ENCODE data around the gene CRISP2.
"Not testable (repeated sequence)": the region's sequence is repeated elsewhere in the genome, so short reads cannot be mapped to it uniquely, and the experiment has no call there.

CRISP2 gene

DNA sequence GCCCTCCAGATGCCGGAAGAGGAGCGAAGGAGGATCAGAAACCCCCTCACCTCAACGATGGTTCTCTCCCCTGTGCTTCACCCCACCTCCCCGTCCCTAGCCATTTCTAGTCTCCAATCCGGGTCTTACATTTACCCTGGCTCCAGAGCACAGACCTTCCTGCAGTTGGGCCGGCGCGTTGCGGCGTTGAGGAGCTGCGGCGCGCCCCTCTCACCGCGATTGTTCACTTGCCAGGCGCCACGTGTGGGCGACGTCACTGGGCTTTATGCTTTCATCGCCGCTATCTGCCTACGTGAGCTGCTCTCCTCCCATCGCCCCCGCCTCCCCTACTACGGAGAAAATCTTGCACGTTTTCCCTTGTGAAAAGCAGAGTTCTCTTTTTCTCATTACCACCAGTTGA, at the start of gene CRISP2:
CRISP2 (minus strand) TSS at position 198 of the 400 bp plus-strand sequence. CDS start 4,347 bp downstream, outside the sequence.
- DNase-seq (ENCODE audit: low read depth in 2 of 2) = no peak

- no peak for DNase-seq (ENCODE audit: low read depth in 2 of 2)
These were observed 30.9 kb upstream of the CRISP2 start, which contains the start of gene CRISP3 for GRCh38 chr6:49744259-49744658. Gene CRISP3, minus strand, starts transcription at chr6:49744388. Its CDS starts 21 bp downstream, at chr6:49744367.

DNA sequence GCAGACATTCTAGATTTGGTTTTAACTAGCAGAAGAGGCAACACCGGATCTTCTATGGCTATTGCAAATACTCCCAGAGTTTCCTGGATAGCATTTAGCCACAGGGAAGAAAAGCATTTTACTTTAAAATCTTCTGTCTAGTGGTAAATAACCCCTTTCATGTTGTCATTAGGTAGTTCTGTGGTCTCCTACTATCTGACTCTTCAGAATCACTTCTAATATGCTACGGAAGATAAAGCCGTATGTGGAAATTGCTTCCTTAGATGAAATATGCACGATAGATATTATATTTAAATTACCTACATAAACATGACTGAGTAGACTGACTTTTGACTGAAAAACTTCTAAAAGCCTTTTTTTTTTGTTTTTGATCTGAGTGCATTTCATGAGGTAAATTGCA, 30.1 kb upstream of the CRISP2 start:
- DNase-seq (ENCODE audit: low read depth in 2 of 2) = no peak

DNA sequence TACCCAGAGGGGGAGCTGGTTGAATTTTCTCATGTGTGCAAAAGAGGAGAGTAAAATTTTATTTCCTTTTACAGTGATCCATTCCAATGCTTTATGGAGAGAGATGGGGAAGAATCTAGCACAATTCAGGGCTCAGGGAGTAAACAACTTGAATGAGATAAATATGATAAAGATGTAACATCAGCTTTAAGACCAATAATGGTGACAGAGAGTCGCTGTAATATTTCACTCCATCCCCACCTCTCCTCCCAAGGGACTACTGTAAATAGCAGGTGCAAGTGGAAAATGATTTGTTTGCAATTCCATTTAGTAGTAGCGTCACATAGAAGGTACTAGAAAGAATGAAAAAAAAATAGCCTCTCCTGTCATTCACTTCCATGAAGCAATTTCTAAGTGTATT, 26.1 kb upstream of the CRISP2 start:
- DNase-seq (ENCODE audit: low read depth in 2 of 2) = no peak

GRCh38 chr6:49736017-49736508, 22.7 kb upstream of the CRISP2 start:
- DNase-seq (ENCODE audit: low read depth in 2 of 2) = no peak

DNA sequence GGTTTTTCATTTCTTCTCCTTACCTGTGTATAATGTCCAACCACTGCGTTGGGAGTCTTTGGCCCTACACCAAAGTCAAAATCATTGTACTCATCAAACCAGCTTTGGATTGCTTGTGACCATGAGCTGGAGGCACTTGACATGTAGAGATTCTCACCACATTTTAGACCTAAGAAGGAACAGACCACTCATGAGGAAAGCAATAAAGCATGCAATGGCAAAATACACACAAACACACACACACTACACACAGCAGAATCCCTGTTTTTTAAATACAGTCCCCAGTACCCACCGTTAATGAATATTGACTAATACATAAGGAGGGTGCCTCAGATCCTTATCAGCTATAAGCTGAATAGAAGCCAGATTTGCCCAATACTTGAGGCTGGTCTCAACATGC, 20.3 kb upstream of the CRISP2 start:
- DNase-seq (ENCODE audit: low read depth in 2 of 2) = no peak

GRCh38 chr6:49732781-49733180, 19.4 kb upstream of the CRISP2 start:
- DNase-seq (ENCODE audit: low read depth in 2 of 2) = no peak

DNA sequence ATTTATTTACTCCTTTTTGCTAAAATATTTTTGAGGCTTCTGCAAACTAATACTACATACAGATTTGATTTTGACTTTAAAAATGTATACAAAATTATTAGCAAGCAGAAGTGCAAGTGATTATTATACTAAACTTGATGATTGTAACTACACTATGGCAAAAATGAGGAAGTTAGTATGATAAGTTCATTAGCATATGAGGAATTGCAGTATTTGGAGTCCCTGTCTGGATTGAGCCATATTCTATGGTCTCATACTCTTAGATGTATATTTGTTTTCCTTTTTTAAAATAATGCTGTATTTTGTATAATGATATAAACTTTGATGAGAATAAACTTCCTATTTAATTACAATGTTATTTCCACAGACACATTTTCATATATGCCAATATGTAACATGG, 16.9 kb upstream of the CRISP2 start:
- no peak for DNase-seq (ENCODE audit: low read depth in 2 of 2)

DNA sequence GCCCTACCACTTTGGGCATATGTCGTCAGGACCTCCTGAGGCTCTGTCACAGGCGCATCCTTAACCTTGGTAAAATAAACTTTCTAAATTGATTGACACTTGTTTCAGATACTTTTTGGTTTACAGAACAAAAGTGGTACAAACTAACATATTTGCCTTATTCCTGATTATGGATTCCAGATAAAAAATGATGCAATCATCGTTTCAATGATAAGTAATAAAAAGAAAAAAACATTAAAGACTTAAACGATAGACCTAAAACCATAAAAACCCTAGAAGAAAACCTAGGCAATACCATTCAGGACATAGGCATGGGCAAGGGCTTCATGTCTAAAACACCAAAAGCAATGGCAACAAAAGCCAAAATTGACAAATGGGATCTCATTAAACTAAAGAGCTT, 10.6 kb upstream of the CRISP2 start:
- DNase-seq (ENCODE audit: low read depth in 2 of 2) = not testable (repeated sequence)

DNA sequence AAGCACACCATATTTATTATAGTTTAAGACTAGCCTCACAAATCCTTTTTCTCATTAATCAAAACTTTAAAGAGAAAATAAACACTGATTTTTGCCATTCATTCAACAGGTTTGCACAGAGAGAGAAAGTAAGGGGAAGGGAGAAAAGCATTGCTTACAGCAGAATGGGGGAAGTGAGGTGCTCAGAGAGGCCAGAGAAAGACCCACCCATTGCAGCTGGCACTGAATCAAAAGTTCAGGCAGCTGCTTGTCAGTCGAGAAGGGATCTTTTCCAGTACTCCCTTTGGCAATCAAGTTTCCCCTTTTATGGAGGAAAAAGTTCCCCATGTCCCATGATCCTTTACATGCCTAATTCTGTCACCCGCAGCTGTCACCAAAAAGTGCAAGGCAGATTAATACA, 8.0 kb upstream of the CRISP2 start:
- no peak for DNase-seq (ENCODE audit: low read depth in 2 of 2)

GRCh38 chr6:49720372-49720771, 7.0 kb upstream of the CRISP2 start:
- DNase-seq (ENCODE audit: low read depth in 2 of 2) = no peak

DNA sequence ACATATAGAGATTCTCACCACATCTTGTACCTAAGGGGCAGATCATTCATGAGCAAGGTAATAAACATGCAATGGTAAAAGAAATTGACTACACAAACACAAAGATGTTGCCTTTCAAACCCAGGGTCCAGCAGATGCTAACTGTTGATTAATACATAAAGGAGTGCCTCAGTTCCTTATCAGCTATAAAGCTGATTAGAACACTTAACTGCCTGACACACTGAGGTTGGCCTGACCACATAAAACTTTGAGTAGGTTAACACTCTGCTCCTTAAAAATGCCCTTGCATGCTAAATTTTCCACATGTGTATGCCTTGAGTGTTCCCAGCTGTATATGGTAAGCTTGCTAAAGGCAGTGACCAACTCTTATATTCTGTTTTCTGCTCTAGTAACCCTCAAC, 14.9 kb downstream of the CRISP2 start:
- no peak for DNase-seq (ENCODE audit: low read depth in 2 of 2)

- DNase-seq (ENCODE audit: low read depth in 2 of 2) = no peak
These were observed 19.8 kb downstream of the CRISP2 start for GRCh38 chr6:49693512-49693911.

- no peak for DNase-seq (ENCODE audit: low read depth in 2 of 2)
These were observed 20.8 kb downstream of the CRISP2 start for GRCh38 chr6:49692534-49692933.

- no peak for DNase-seq (ENCODE audit: low read depth in 2 of 2)
These were observed 36.6 kb downstream of the CRISP2 start for GRCh38 chr6:49676671-49677281.

GRCh38 chr6:49675816-49676215, 37.5 kb downstream of the CRISP2 start:
- no peak for DNase-seq (ENCODE audit: low read depth in 2 of 2)

DNA sequence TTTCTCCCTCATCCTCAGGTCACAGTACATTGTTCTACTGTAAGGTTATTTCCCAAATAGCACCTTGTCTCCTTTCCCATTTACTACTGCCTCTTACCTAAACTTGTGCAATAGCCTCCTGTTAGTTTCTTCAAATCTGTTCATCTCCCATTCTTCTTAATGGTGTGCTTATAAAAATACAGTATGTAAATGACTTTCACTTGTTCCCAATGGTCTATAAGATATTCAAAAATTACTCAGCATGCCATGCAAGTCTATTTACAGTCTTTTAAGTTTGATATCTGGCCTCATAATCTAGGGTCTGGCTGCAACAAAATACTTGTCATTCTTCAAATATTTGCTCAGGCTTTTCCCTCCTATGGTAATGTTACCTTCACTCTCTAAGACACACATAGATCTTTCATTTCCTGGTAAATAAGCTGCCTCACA, 45.2 kb downstream of the CRISP2 start:
- DNase-seq (ENCODE audit: low read depth in 2 of 2) = no peak

DNA sequence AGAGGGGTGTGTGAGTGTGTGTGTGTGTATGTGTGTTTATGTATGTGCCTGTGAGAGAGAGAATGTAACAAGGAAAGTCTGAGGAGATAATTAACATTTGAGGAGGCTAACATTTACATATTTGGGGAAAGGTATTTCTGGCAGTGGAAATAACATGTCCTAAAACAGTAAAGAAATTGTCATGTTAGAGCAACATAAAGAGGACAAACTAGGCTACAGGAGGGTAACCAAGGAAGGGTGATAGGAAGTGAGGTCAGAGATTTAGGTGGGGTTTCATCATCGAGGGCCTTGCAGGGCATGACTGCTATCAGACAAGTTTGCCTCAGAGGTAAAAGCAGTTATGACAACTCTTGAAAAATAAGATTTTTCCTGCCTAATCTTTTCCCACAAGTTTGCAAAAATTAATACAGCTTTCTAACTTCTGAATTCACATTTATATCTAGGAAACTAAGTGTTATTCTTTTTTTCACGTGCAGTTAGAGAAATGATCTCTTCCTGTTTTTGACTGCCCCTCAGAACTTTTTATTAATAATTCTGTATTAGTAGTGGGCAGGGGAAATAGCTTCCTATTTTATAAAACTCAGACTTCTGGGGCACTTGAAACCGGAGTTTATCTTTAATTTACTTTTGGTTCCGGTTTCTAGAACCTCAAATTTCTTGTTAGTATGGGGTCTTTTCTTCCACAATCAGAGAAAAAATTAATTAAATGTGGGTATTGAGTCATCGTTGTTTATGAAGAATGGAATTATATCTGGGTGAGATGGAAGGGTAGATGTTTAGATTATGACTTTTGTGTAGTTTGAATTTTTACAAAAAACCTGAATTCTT, 46.2 kb downstream of the CRISP2 start:
- no peak for DNase-seq (ENCODE audit: low read depth in 2 of 2)

GRCh38 chr6:49666480-49666879, 46.9 kb downstream of the CRISP2 start:
- DNase-seq (ENCODE audit: low read depth in 2 of 2) = no peak

- no peak for DNase-seq (ENCODE audit: low read depth in 2 of 2)
These were observed 48.5 kb downstream of the CRISP2 start for GRCh38 chr6:49664817-49665216.

DNA sequence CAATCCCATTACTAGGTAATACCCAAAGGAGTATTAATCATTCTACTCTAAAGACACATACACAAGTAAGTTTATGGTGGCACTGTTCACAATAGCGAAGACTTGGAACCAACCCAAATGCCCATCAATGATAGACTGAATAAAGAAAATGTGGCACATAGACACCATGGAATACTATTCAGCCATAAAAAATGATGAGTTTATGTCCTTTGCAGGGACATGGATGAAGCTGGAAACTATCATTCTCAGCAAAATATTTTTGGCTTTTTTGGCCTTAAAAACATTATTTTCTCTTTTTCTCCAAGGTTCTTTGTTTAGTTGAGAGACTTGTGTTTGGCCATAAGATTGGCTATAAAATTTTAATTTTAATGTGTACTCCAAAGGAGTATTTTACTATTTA, 49.3 kb downstream of the CRISP2 start:
- not testable (repeated sequence) for DNase-seq (ENCODE audit: low read depth in 2 of 2)

- no peak for DNase-seq (ENCODE audit: low read depth in 2 of 2)
These were observed 50.5 kb downstream of the CRISP2 start for GRCh38 chr6:49662892-49663261.

- DNase-seq (ENCODE audit: low read depth in 2 of 2) = no peak
These were observed 51.0 kb downstream of the CRISP2 start for GRCh38 chr6:49662231-49662891.
